ENCODE data around the gene PHLDA2. TPM values are rescaled to one million over a fixed set of nuclear protein-coding genes. Genes with fewer than 3 reads are reported as not detected.

The PHLDA2 gene
- polyA plus RNA-seq, 1 of the 3 experiments (the other 2 are of a cell fraction): 23.6 TPM

GRCh38 chr11:2977113-2977512 is 47.9 kb upstream of the PHLDA2 start:
- Histone ChIP-seq H3K4me2 (no peak overlapping the region), H3K27me3 (ENCODE audit: insufficient read depth) (no peaks in the 10 kb centered on the region), H4K20me1 (ENCODE audit: insufficient read depth) (peaks cover 52% of the 10 kb centered on the region), H3K4me1 (ENCODE audit: control insufficient read depth in 1 of 2, insufficient read depth in 2 of 2, low read depth in 1 of 2, low read length in 1 of 2) (no peaks in the 10 kb centered on the region), H3K9me2 (no peaks in the 10 kb centered on the region), H3F3A (replicated peaks; ENCODE audit: insufficient read depth) (no peaks in the 10 kb centered on the region), H3K9me3 (no peaks in the 10 kb centered on the region), H3K4me3 (ENCODE audit: low read depth in 2 of 2, low read length in 1 of 2) (no peak overlapping the region), H3K79me2 (ENCODE audit: insufficient read depth) (peaks cover 99% of the 10 kb centered on the region), H2AFZ (ENCODE audit: low read depth) (no peak overlapping the region), H3K9ac (no peak overlapping the region), H3K36me3 (replicated peaks in 1 of 2; ENCODE audit: control insufficient read depth in 1 of 2, insufficient read depth in 2 of 2, low read length in 1 of 2) (peaks cover 46 to 54% of the 10 kb centered on the region in 2 experiments), H3K27ac (ENCODE audit: low read depth in 2 of 2, low read length in 1 of 2) (no peak overlapping the region)
- no peak for TF ChIP-seq RAD21 (IDR thresholded peaks at IDR 0.05; ENCODE audit: low read length)
- TF ChIP-seq REST (IDR thresholded peaks at IDR 0.05; ENCODE audit: low read depth, low read length): no peak
- TF ChIP-seq USF2 (IDR thresholded peaks at IDR 0.05; ENCODE audit: borderline replicate concordance, low read depth, low read length): no peak
- no peak for TF ChIP-seq TCF12 (IDR thresholded peaks at IDR 0.05)
- no peak for TF ChIP-seq SMC3 (IDR thresholded peaks at IDR 0.05; ENCODE audit: low read depth, low read length)
- TF ChIP-seq RXRA (IDR thresholded peaks at IDR 0.05; ENCODE audit: borderline replicate concordance, low read depth): no peak
- TF ChIP-seq RFX5 (IDR thresholded peaks at IDR 0.05; ENCODE audit: low read length): no peak
- TF ChIP-seq NRF1 (IDR thresholded peaks at IDR 0.05; ENCODE audit: low read depth, low read length): no peak
- ChIA-PET POLR2A (no interaction called here), CTCF (interaction anchor here (3.8 kb wide), 1 partner anchor 115 kb away, joined by 29 read pairs; no protein-coding TSS in a partner anchor)
- DNase-seq: no peak
- 85% methylated on average over 7 of the region's 7 CpGs for whole genome bisulfite sequencing (ENCODE audit: low lambda C conversion rate)

- no peak overlapping the region for H3K9ac ChIP-seq
- H3K27me3 ChIP-seq (ENCODE audit: insufficient read depth): no peaks in the 10 kb centered on the region
- no peak overlapping the region for H3K4me2 ChIP-seq
- ChIA-PET CTCF (interaction anchor here (0.6 to 3.8 kb wide), 13 partner anchors 10 to 115 kb away, joined by 3 to 29 read pairs (median 7); no protein-coding TSS in a partner anchor), POLR2A (no interaction called here)
- WGBS (ENCODE audit: low lambda C conversion rate): 93% methylated on average over 6 of the region's 6 CpGs
- no peaks in the 10 kb centered on the region for H3K9me2 ChIP-seq
- H3K36me3 ChIP-seq (replicated peaks in 1 of 2; ENCODE audit: control insufficient read depth in 1 of 2, insufficient read depth in 2 of 2, low read length in 1 of 2): peaks cover 52 to 60% of the 10 kb centered on the region in 2 experiments
- no peak overlapping the region for H2AFZ ChIP-seq (ENCODE audit: low read depth)
- no peaks in the 10 kb centered on the region for H3F3A ChIP-seq (replicated peaks; ENCODE audit: insufficient read depth)
- peaks cover 47% of the 10 kb centered on the region for H4K20me1 ChIP-seq (ENCODE audit: insufficient read depth)
- H3K79me2 ChIP-seq (ENCODE audit: insufficient read depth): peaks cover 96% of the 10 kb centered on the region
- H3K9me3 ChIP-seq: no peaks in the 10 kb centered on the region
- H3K4me3 ChIP-seq (ENCODE audit: low read depth in 2 of 2, low read length in 1 of 2): no peak overlapping the region
- no peaks in the 10 kb centered on the region for H3K4me1 ChIP-seq (ENCODE audit: control insufficient read depth in 1 of 2, insufficient read depth in 2 of 2, low read depth in 1 of 2, low read length in 1 of 2)
- no peak overlapping the region for H3K27ac ChIP-seq (ENCODE audit: low read depth in 2 of 2, low read length in 1 of 2)
- DNase-seq: no peak
- TF ChIP-seq CTCF (IDR thresholded peaks at IDR 0.05) (no peak), IRF3 (IDR thresholded peaks at IDR 0.05; ENCODE audit: low read depth, low read length) (no peak), RXRA (IDR thresholded peaks at IDR 0.05; ENCODE audit: borderline replicate concordance, low read depth) (no peak), TCF12 (IDR thresholded peaks at IDR 0.05) (no peak), PBX3 (IDR thresholded peaks at IDR 0.05) (no peak), FOXM1 (IDR thresholded peaks at IDR 0.05; ENCODE audit: low read depth) (no peak), MXI1 (IDR thresholded peaks at IDR 0.05; ENCODE audit: low read depth, low read length) (no peak), MAX (IDR thresholded peaks at IDR 0.05; ENCODE audit: low read depth) (no peak), YY1 (IDR thresholded peaks at IDR 0.05; ENCODE audit: low read depth) (no peak), EP300 (IDR thresholded peaks at IDR 0.05; ENCODE audit: borderline replicate concordance in 1 of 2, low read depth in 1 of 2, low read length in 1 of 2) (no peak), EZH2phosphoT487 (IDR thresholded peaks at IDR 0.05; ENCODE audit: borderline replicate concordance, low read depth) (no peak)
Measured at GRCh38 chr11:2976294-2977063, 47.3 kb upstream of the PHLDA2 start.
